HepG2 (cell line): ENCODE data around the gene CDK3. TPM values are rescaled to one million over a fixed set of nuclear protein-coding genes. Genes with fewer than 3 reads are reported as not detected.

ENCODE experiments used
- ARID3A ChIP-seq: IDR thresholded peaks from 2 replicates; pipeline ENCODE4 v1.6.1; 2012; ENCODE audit warnings: low read depth, low read length, improper control_type of control experiment
- CSRNP1 ChIP-seq: sonication (generic); formaldehyde crosslinking; IDR thresholded peaks from 2 replicates; pipeline ENCODE4 v1.8.1; 2023; ENCODE audit warnings: mild to moderate bottlenecking, missing genetic modification reagents
- FOXP1 ChIP-seq, 2 experiments: fragments of 450-650 bp in 1 of 2; IDR thresholded peaks; 2 replicates each; pipeline ENCODE4 v1.6.1; 2017 to 2018; ENCODE audit warnings: antibody characterized with exemption in 1 of 2
- HDAC2 ChIP-seq: sonication (generic); formaldehyde crosslinking; IDR thresholded peaks from 2 replicates; pipeline ENCODE4 v1.4.0; 2020; ENCODE audit warnings: missing genetic modification reagents
- RBM22 ChIP-seq: fragments of 200-400 bp; formaldehyde crosslinking; optimal IDR thresholded peaks from 2 replicates; pipeline ENCODE3; 2017; ENCODE audit warnings: mild to moderate bottlenecking, low read length, moderate library complexity
- ZHX2 ChIP-seq, 2 experiments: sonication (generic) in 1 of 2; formaldehyde crosslinking in 1 of 2; IDR thresholded peaks; 2 replicates each; pipeline versions ENCODE4 v1.6.1 to v1.9.0; 2014 to 2022; ENCODE audit warnings: antibody characterized with exemption in 1 of 2, borderline replicate concordance in 1 of 2, inconsistent platforms in 1 of 2, low read depth in 1 of 2, missing genetic modification reagents in 1 of 2
- ZNF33B ChIP-seq: sonication (generic); formaldehyde crosslinking; IDR thresholded peaks from 2 replicates; pipeline ENCODE4 v1.5.1; 2020; ENCODE audit warnings: mild to moderate bottlenecking, missing genetic modification reagents
- polyA plus RNA-seq, 8 experiments: library from polyadenylated mRNA; depleted of rRNA in 3 of 8; stranded (reverse) in 7 of 8; unstranded in 1 of 8; fragments of >200 nt; fragmentation: Illumina TruSeq in 4 of 8; extraction: Trizol in 4 of 8; gene quantifications; 2 replicates each; pipeline versions ENCODE4 v1.2.1 to v1.2.3, GENCODE V29; 2011 to 2016; ENCODE audit warnings: low read depth in 4 of 8, missing spikeins in 1 of 8, mixed read lengths in 1 of 8; ENCODE audit not compliant: insufficient read depth in 1 of 8
- total RNA-seq, 5 experiments: library from RNA; depleted of rRNA; stranded (reverse); fragments of >200 nt; fragmentation: Illumina TruSeq; extraction: Trizol; gene quantifications; 2 replicates each; pipeline ENCODE4 v1.2.3, GENCODE V29; 2016; ENCODE audit warnings: low read depth in 1 of 5
- TF ChIP-seq, protein P1 (sequence below): sonication (generic); formaldehyde crosslinking; IDR thresholded peaks from 2 replicates; pipeline ENCODE4 v1.8.1; 2022; ENCODE audit warnings: low read depth, mild to moderate bottlenecking, missing genetic modification reagents
- TF ChIP-seq, protein P2 (sequence below): sonication (generic); formaldehyde crosslinking; IDR thresholded peaks from 2 replicates; pipeline ENCODE4 v1.5.0; 2020; ENCODE audit warnings: missing genetic modification reagents, mild to moderate bottlenecking, borderline replicate concordance
- TF ChIP-seq, protein P3 (sequence below): sonication (generic); formaldehyde crosslinking; conservative IDR thresholded peaks from 2 replicates; pipeline ENCODE4 v1.8.0; 2022; ENCODE audit warnings: missing genetic modification reagents

Gene CDK3
- total and polyA plus RNA-seq, 2 of the 13 experiments (the other 11 are each of a cell fraction or from before 2014, with no cell fraction given) = 5.8 to 11.4 TPM

- peak; percentile 34; the same call in 1 of the 2 replicates for TF ChIP-seq ARID3A
- no peak for TF ChIP-seq FOXP1 (IDR thresholded peaks at IDR 0.05)
- TF ChIP-seq FOXP1 (CRISPR knock-in tag; IDR thresholded peaks at IDR 0.05) = peak; percentile 50; the same call in 1 of the 2 replicates
- TF ChIP-seq, protein P1, sequence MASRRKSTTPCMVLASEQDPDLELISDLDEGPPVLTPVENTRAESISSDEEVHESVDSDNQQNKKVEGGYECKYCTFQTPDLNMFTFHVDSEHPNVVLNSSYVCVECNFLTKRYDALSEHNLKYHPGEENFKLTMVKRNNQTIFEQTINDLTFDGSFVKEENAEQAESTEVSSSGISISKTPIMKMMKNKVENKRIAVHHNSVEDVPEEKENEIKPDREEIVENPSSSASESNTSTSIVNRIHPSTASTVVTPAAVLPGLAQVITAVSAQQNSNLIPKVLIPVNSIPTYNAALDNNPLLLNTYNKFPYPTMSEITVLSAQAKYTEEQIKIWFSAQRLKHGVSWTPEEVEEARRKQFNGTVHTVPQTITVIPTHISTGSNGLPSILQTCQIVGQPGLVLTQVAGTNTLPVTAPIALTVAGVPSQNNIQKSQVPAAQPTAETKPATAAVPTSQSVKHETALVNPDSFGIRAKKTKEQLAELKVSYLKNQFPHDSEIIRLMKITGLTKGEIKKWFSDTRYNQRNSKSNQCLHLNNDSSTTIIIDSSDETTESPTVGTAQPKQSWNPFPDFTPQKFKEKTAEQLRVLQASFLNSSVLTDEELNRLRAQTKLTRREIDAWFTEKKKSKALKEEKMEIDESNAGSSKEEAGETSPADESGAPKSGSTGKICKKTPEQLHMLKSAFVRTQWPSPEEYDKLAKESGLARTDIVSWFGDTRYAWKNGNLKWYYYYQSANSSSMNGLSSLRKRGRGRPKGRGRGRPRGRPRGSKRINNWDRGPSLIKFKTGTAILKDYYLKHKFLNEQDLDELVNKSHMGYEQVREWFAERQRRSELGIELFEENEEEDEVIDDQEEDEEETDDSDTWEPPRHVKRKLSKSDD = no peak
- peak; percentile 31; the same call in 1 of the 2 replicates for TF ChIP-seq HDAC2
- peak; percentile 30 for TF ChIP-seq RBM22
- TF ChIP-seq, protein P2, sequence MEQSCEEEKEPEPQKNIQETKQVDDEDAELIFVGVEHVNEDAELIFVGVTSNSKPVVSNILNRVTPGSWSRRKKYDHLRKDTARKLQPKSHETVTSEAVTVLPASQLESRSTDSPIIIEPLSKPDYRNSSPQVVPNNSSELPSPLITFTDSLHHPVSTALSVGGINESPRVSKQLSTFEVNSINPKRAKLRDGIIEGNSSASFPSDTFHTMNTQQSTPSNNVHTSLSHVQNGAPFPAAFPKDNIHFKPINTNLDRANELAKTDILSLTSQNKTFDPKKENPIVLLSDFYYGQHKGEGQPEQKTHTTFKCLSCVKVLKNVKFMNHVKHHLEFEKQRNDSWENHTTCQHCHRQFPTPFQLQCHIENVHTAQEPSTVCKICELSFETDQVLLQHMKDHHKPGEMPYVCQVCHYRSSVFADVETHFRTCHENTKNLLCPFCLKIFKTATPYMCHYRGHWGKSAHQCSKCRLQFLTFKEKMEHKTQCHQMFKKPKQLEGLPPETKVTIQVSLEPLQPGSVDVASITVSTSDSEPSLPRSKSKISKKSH (CRISPR knock-in tag) = no peak
- no peak for TF ChIP-seq CSRNP1 (CRISPR knock-in tag)
- no peak for TF ChIP-seq ZHX2 (IDR thresholded peaks at IDR 0.05; ENCODE audit: low read depth)
- TF ChIP-seq ZHX2 (CRISPR knock-in tag; IDR thresholded peaks at IDR 0.05; ENCODE audit: borderline replicate concordance) = 0 out of 2 replicates have a peak, but pooled peaks have one; percentile 36
- TF ChIP-seq ZNF33B = no peak
- TF ChIP-seq, protein P3, sequence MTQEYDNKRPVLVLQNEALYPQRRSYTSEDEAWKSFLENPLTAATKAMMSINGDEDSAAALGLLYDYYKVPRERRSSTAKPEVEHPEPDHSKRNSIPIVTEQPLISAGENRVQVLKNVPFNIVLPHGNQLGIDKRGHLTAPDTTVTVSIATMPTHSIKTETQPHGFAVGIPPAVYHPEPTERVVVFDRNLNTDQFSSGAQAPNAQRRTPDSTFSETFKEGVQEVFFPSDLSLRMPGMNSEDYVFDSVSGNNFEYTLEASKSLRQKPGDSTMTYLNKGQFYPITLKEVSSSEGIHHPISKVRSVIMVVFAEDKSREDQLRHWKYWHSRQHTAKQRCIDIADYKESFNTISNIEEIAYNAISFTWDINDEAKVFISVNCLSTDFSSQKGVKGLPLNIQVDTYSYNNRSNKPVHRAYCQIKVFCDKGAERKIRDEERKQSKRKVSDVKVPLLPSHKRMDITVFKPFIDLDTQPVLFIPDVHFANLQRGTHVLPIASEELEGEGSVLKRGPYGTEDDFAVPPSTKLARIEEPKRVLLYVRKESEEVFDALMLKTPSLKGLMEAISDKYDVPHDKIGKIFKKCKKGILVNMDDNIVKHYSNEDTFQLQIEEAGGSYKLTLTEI (CRISPR knock-in tag) = no peak
Measured at GRCh38 chr17:75959051-75959838, 41.4 kb upstream of the CDK3 start (continued).
